ENCODE results near the gene LMOD2. TPM values are rescaled to one million over a fixed set of nuclear protein-coding genes. Genes with fewer than 3 reads are reported as not detected.
A peak's percentile ranks its signal among the peaks of the same experiment; 100 is the strongest.

LMOD2 gene
- total and polyA plus RNA-seq, 11 donors: 202 to 1,479 (median 751) TPM

DNA sequence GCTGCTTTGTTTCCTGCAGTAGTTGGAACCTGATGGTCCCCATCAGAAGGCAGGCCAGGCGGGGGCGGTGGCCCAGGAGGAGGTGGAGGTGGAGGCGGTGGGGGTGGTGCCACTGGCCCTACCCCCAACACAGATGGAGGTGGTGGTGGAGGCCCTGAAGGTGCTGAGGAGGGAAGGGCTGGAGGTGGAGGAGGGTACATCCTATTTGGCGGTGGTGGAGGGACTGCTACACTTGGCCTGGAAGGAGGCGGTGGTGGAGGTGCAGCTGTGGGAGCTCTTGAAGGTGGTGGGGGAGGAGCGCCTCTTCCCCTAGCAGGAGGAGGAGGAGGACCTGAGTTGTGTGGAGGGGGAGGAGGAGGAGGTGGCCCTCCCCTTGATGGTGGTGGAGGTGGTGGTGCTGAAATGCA, 36.8 kb downstream of the LMOD2 start:
- peaks cover 0 to 4% (median 0%) of the 10 kb centered on the region in 12 donors for H3K4me1 ChIP-seq
- H3K27me3 ChIP-seq: no peaks in the 10 kb centered on the region
- 87 to 97% (median 94%) methylated on average over 6 of the region's 6 CpGs for WGBS, 4 donors
- ATAC-seq (peak in 1 of 4 donors; percentile 50), DNase-seq (no peak)
- H3K4me3 ChIP-seq: no peak overlapping the region
- no peak overlapping the region for H3K27ac ChIP-seq
- no peaks in the 10 kb centered on the region for H3K9me3 ChIP-seq
- intact Hi-C loops (cut with DNase I): loop anchor here in 1 of 10 donors (10.0 kb wide), 1 partner anchor 52 kb away; the partner anchor contains the start of gene WASL
- TF ChIP-seq POLR2A (IDR thresholded peaks at IDR 0.05) (no peak), CTCF (IDR thresholded peaks at IDR 0.05) (no peak)
- peaks cover 0 to 96% (median 87%) of the 10 kb centered on the region in 9 donors for H3K36me3 ChIP-seq

DNA sequence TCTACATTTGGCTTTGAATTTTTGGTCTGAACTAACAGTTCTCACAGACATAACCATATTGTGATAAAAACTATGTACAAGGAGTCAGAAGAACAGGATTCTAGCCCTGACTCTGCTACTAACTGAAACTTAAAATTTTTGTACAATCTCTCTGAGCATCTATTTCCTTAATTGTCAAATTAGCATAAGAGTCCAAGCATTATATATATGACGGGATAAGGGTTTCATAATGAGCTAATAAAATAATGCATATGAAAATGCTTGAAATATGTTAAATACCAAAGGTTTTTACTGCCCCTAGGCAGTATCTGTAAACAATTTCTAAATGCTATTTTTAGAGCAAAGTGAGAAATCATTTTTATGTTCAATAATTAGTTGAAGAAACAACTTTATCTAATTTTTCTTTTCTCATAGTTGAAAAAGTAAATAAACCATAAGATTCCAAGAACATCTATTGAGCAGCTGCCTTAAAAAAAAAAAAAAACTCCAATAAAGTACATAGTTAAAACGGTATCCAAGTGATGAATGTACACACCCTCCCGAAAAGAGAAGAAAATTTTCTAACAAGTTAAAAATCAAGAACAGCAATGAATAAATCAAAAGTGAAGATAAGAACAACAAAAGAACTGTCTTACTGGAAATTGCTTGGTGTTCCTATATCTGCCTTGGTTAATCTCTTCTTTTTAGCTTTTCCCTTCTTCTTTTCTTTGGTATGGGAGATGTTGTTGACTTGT, 40.4 kb downstream of the LMOD2 start:
- Histone ChIP-seq H3K9me3 (no peaks in the 10 kb centered on the region), H3K27ac (no peak overlapping the region), H3K27me3 (no peaks in the 10 kb centered on the region), H3K4me3 (no peak overlapping the region), H3K4me1 (peaks cover 0 to 4% (median 0%) of the 10 kb centered on the region in 12 donors), H3K36me3 (peaks cover 0 to 98% (median 80%) of the 10 kb centered on the region in 9 donors)
- ATAC-seq (no peak), DNase-seq (no peak)
- TF ChIP-seq CTCF (IDR thresholded peaks at IDR 0.05): no peak
- no peak for TF ChIP-seq POLR2A (IDR thresholded peaks at IDR 0.05)
- 84 to 91% (median 87%) methylated on average over 3 of the region's 3 CpGs for WGBS, 4 donors
- intact Hi-C loops (cut with DNase I): loop anchor here in 1 of 10 donors (10.0 kb wide), 1 partner anchor 49 kb away; the partner anchor contains the start of gene WASL

DNA sequence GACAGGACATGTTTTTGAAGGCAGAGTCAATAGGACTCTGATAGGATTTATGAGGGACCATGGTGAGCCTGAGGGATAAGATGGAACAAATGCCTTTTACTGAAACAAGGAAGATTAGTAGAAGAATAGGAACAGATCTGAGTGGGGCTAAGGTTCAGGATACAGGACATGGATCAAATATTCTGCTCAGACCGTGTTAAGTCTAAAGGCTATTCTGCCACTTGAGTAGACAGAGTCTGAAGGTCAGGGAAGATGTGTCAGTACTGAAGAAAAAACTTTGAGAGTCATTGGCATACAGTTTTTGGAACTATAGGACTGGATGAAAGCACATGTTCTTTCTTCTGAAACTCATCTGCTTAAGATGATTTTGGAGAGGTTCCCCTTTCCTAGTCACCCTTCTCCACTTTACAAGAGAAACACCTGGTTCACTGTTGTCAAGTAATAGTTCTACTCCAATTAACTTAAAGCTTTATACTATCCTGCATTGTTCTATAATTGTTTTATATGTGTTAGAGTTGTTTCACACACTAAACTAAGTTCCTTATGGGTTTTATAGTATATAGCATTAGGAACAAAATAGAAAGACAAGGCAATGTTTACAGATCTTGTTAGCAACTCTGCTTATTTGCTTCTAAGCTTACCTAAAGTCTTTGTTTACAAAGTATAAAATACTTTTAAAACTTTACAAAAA, 49.7 kb downstream of the LMOD2 start:
- Histone ChIP-seq H3K36me3 (peaks cover 0 to 79% (median 67%) of the 10 kb centered on the region in 9 donors), H3K27me3 (no peaks in the 10 kb centered on the region), H3K27ac (no peak overlapping the region), H3K4me1 (peaks cover 0 to 17% (median 11%) of the 10 kb centered on the region in 12 donors), H3K9me3 (no peaks in the 10 kb centered on the region), H3K4me3 (no peak overlapping the region)
- 66 to 88% (median 84%) methylated on average over 1 of the region's 1 CpG for WGBS, 4 donors
- no peak for DNase-seq
- intact Hi-C loops (cut with DNase I): loop anchor here in 1 of 10 donors (5.0 to 10.0 kb wide), 2 partner anchors 123 to 211 kb away; no protein-coding TSS in a partner anchor
- TF ChIP-seq CTCF (IDR thresholded peaks at IDR 0.05) (no peak), POLR2A (IDR thresholded peaks at IDR 0.05) (no peak)
- ATAC-seq: no peak

DNA sequence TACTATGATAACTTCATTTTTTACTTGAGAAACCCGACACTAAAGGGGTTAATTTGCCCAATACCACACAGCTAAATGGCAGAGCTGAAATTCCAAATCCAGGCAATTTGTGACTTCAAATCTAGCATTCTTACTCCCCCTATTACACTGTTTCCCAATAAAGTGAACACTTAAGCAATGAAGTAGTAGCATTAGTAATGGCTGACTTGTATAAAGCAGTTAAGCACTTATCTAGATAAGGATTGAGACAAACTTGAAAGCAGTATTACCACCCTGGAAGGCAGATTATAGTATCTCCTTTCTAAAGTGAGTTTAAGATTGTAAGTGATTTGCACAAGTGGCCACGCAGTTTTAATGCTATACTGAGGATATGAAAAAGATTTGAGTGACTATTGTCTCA, 53.9 kb downstream of the LMOD2 start:
- no peak overlapping the region for H3K27ac ChIP-seq
- DNase-seq (no peak), ATAC-seq (no peak)
- peaks cover 0 to 46% (median 44%) of the 10 kb centered on the region in 9 donors for H3K36me3 ChIP-seq
- H3K4me3 ChIP-seq: no peak overlapping the region
- TF ChIP-seq CTCF (IDR thresholded peaks at IDR 0.05): no peak
- no peak for TF ChIP-seq POLR2A (IDR thresholded peaks at IDR 0.05)
- H3K9me3 ChIP-seq: no peaks in the 10 kb centered on the region
- peaks cover 0 to 41% (median 29%) of the 10 kb centered on the region in 12 donors for H3K4me1 ChIP-seq
- intact Hi-C loops (cut with DNase I): loop anchor here in 1 of 10 donors (5.0 to 10.0 kb wide), 2 partner anchors 127 to 215 kb away; no protein-coding TSS in a partner anchor
- 51 to 62% (median 60%) methylated on average over 2 of the region's 2 CpGs for WGBS, 4 donors
- no peaks in the 10 kb centered on the region for H3K27me3 ChIP-seq

Data from heart left ventricle (tissue), 16 donors.